Neutrophil (primary cell): ENCODE data around the gene GLT6D1.

ENCODE experiments used
- H3K27ac ChIP-seq: fragments of 200-600 bp; sonication (generic); 2 replicates; pipeline ENCODE4 v1.5.1; 2016; ENCODE audit warnings: mild to moderate bottlenecking, moderate library complexity
- H3K27me3 ChIP-seq: fragments of 200-600 bp; sonication (generic); 2 replicates; pipeline ENCODE4 v1.6.0; 2016; ENCODE audit warnings: mild to moderate bottlenecking
- H3K36me3 ChIP-seq: fragments of 200-600 bp; sonication (generic); 2 replicates; pipeline ENCODE4 v1.5.1; 2017
- H3K4me1 ChIP-seq, 2 experiments: fragments of 200-600 bp in 1 of 2; sonication (generic) in 1 of 2; 1 replicate in 1 of 2; 2 replicates in 1 of 2; pipeline versions ENCODE4 v1.5.1 to v1.6.1; 2013 to 2016; ENCODE audit warnings: low read depth in 1 of 2, low read length in 1 of 2, mild to moderate bottlenecking in 1 of 2, moderate library complexity in 1 of 2; ENCODE audit not compliant: control insufficient read depth in 1 of 2, insufficient read depth in 1 of 2
- H3K4me3 ChIP-seq, 2 experiments: fragments of 200-600 bp in 1 of 2; sonication (generic) in 1 of 2; 1 replicate in 1 of 2; 2 replicates in 1 of 2; pipeline ENCODE4 v1.5.1; 2013 to 2016; ENCODE audit warnings: low read depth in 1 of 2, low read length in 1 of 2, mild to moderate bottlenecking in 1 of 2, moderate library complexity in 1 of 2
- H3K9me3 ChIP-seq: fragments of 200-600 bp; sonication (generic); 2 replicates; pipeline ENCODE4 v1.5.1; 2016
- CTCF ChIP-seq: fragments of 200-600 bp; sonication (generic); IDR thresholded peaks from 2 replicates; pipeline ENCODE4 v1.5.1; 2016; ENCODE audit warnings: antibody characterized with exemption

GLT6D1 gene

GRCh38 chr9:135587658-135588057, 51.7 kb downstream of the GLT6D1 start:
- no peaks in the 10 kb centered on the region for H3K36me3 ChIP-seq
- H3K4me3 ChIP-seq = no peak overlapping the region
- no peaks in the 10 kb centered on the region for H3K9me3 ChIP-seq
- no peaks in the 10 kb centered on the region for H3K27me3 ChIP-seq
- no peak for TF ChIP-seq CTCF
- no peak overlapping the region for H3K27ac ChIP-seq
- no peaks in the 10 kb centered on the region for H3K4me1 ChIP-seq

GRCh38 chr9:135586601-135587109, 52.7 kb downstream of the GLT6D1 start:
- Histone ChIP-seq H3K27ac (no peak overlapping the region), H3K27me3 (no peaks in the 10 kb centered on the region)
- no peak for TF ChIP-seq CTCF

GRCh38 chr9:135584934-135585333, 54.4 kb downstream of the GLT6D1 start:
- no peaks in the 10 kb centered on the region for H3K36me3 ChIP-seq
- no peaks in the 10 kb centered on the region for H3K4me1 ChIP-seq
- H3K4me3 ChIP-seq = no peak overlapping the region
- no peaks in the 10 kb centered on the region for H3K27me3 ChIP-seq
- no peak for TF ChIP-seq CTCF
- H3K27ac ChIP-seq = no peak overlapping the region
- no peaks in the 10 kb centered on the region for H3K9me3 ChIP-seq

More at GRCh38 chr9:135586601-135587109, 52.7 kb downstream of the GLT6D1 start:
- H3K9me3 ChIP-seq = no peaks in the 10 kb centered on the region
- no peaks in the 10 kb centered on the region for H3K4me1 ChIP-seq
- no peaks in the 10 kb centered on the region for H3K36me3 ChIP-seq
- H3K4me3 ChIP-seq = no peak overlapping the region

- no peaks in the 10 kb centered on the region for H3K36me3 ChIP-seq
- H3K4me1 ChIP-seq = no peaks in the 10 kb centered on the region
- H3K9me3 ChIP-seq = no peaks in the 10 kb centered on the region
- no peak overlapping the region for H3K27ac ChIP-seq
- TF ChIP-seq CTCF = no peak
- H3K4me3 ChIP-seq = no peak overlapping the region
- no peaks in the 10 kb centered on the region for H3K27me3 ChIP-seq
Measured at GRCh38 chr9:135584371-135584770, 55.0 kb downstream of the GLT6D1 start.

- Histone ChIP-seq H3K9me3 (no peaks in the 10 kb centered on the region), H3K27ac (no peak overlapping the region), H3K4me1 (no peaks in the 10 kb centered on the region), H3K4me3 (no peak overlapping the region), H3K36me3 (no peaks in the 10 kb centered on the region), H3K27me3 (no peaks in the 10 kb centered on the region)
- TF ChIP-seq CTCF = no peak
Measured at GRCh38 chr9:135583688-135584011, 55.7 kb downstream of the GLT6D1 start.
